Nasal cavity respiratory epithelium epithelial cell of viscerocranial mucosa (primary cell): Measurements from ENCODE around the gene ACCS. TPM values are rescaled to one million over a fixed set of nuclear protein-coding genes. Genes with fewer than 3 reads are reported as not detected.

Source experiments
- total RNA-seq: library from RNA; depleted of rRNA; stranded (reverse); fragments of >200 nt; gene quantifications from 2 replicates; pipeline ENCODE4 v1.2.3, GENCODE V29; 2014

ACCS gene
- 1.4 and 4.1 TPM in 2 replicates for total RNA-seq

GRCh38 chr11:44065841-44066731 lies at the start of gene ACCS:
TSS of gene ACCS (plus strand) at chr11:44066270. CDS start at chr11:44067628, 1,358 bp downstream.

GRCh38 chr11:44047931-44048431 lies 18.1 kb upstream of the ACCS start, which contains the start of gene ACCSL:
TSS of gene ACCSL (plus strand) at chr11:44047981. CDS start at chr11:44048037, 56 bp downstream.

GRCh38 chr11:44095506-44096359 lies 29.7 kb downstream of the ACCS start, which contains the start of gene EXT2:
TSS of gene EXT2 (plus strand) at chr11:44095678. CDS start at chr11:44107713, 12,035 bp downstream.

Other genes starting within 250 kb of the ACCS start
- gene ALKBH3, start 185.4 kb upstream of the ACCS start, total RNA-seq: 46.3 and 57.1 TPM in 2 replicates
- gene C11orf96, start 123.6 kb upstream of the ACCS start, total RNA-seq: 0.64 and 0.68 TPM in 2 replicates
- gene ACCSL, start 18.3 kb upstream of the ACCS start, total RNA-seq: not detected in 2 replicates
- gene EXT2, start 29.4 kb downstream of the ACCS start, total RNA-seq: 138 and 153 TPM in 2 replicates
- not detected in 2 replicates for gene ALX4, start 243.9 kb downstream of the ACCS start, total RNA-seq